GM23338 (cell line): ENCODE data around the gene NCKAP5.

Source experiments
- EZH2 ChIP-seq: fragments of 200-600 bp; sonication (generic); IDR thresholded peaks from one replicate; pipeline ENCODE4 v1.8.0; 2017; ENCODE audit warnings: antibody characterized with exemption, mild to moderate bottlenecking, low read depth; ENCODE audit not compliant: unreplicated experiment
- JUNB ChIP-seq: IDR thresholded peaks from one replicate; pipeline ENCODE4 v1.6.1; 2016; ENCODE audit warnings: antibody characterized with exemption; ENCODE audit not compliant: unreplicated experiment
- TF ChIP-seq, protein P1 (sequence below), 2 experiments: fragments of 200-600 bp in 1 of 2; sonication (generic) in 1 of 2; conservative IDR thresholded peaks; 2 replicates each; pipeline versions ENCODE4 v1.5.1 to v1.6.1; 2016 to 2017; ENCODE audit warnings: antibody characterized with exemption in 2 of 2, low read depth in 2 of 2, mild to moderate bottlenecking in 2 of 2, moderate library complexity in 1 of 2

DNA sequence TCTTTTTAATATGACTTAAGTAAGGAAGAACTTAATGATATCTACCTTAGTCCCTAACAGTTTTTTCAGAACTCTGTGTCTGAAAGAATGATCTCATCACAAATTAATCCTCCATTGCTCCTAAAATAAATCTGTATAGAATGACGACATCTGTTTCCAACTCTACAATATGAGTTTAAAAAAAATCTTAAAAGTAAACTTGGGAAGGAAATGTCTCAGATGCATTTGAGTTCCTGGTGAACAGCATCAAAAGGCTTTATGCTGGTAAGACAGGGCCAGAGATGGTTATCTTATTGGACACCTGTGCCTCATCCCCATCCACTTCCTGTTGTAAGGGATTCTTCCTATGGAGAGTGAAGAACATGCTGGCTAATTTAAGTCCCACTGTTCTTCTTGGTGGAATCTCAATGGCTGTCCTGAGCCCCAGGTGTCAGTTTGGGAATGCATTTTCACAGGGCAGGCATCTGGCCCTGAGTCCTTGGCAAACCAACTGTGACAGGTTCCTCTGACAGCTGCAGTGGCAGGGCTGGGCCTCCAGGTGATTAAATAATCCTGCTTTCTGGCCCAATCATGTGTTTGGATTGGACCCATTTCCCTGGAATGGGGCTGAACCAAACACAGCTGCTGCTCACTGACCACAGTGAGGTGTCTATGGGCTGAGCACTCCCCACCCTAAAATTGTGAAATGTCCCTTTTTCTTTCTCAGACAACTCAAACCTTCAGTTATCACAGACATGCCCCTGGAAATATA is 12.9 kb upstream of the NCKAP5 start:
- TF ChIP-seq, protein P1, sequence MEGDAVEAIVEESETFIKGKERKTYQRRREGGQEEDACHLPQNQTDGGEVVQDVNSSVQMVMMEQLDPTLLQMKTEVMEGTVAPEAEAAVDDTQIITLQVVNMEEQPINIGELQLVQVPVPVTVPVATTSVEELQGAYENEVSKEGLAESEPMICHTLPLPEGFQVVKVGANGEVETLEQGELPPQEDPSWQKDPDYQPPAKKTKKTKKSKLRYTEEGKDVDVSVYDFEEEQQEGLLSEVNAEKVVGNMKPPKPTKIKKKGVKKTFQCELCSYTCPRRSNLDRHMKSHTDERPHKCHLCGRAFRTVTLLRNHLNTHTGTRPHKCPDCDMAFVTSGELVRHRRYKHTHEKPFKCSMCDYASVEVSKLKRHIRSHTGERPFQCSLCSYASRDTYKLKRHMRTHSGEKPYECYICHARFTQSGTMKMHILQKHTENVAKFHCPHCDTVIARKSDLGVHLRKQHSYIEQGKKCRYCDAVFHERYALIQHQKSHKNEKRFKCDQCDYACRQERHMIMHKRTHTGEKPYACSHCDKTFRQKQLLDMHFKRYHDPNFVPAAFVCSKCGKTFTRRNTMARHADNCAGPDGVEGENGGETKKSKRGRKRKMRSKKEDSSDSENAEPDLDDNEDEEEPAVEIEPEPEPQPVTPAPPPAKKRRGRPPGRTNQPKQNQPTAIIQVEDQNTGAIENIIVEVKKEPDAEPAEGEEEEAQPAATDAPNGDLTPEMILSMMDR (conservative IDR thresholded peaks at IDR 0.05; ENCODE audit: low read depth in 2 of 2): no peak
- no peak for TF ChIP-seq JUNB
- TF ChIP-seq EZH2: no peak
